GM12878 (cell line): ENCODE data around the gene MGMT. TPM values are rescaled to one million over a fixed set of nuclear protein-coding genes. Genes with fewer than 3 reads are reported as not detected.

ENCODE experiments used
- ATAC-seq: fragments of 200-7000 bp; cut with Tn5 transposase; 3 replicates; pipeline ENCODE4 v1.9.1; 2020; ENCODE audit warnings: mild to moderate bottlenecking, moderate library complexity
- BruUV-seq: library from RNA; stranded (reverse); fragments of 400-500 nt; replicated peaks from 2 replicates; lab custom pipeline; 2021; lab: Mats Ljungman, UMichigan
- CTCF ChIA-PET: fragments of 300-600 bp; sonication (Branson Sonifier 250); formaldehyde crosslinking; extraction: SDS; loops from one replicate; lab custom pipeline; 2021; ENCODE audit warnings: inconsistent platforms; lab: Yijun Ruan, JAX
- POLR2A ChIA-PET: fragments of 350-600 bp; formaldehyde crosslinking; extraction: SDS; loops from one replicate; lab custom pipeline; 2021; ENCODE audit warnings: inconsistent platforms; lab: Charles Lee
- RAD21 ChIA-PET: fragments of 300-600 bp; sonication (Branson Sonifier 250); formaldehyde crosslinking; loops from one replicate; lab custom pipeline; 2023; ENCODE audit warnings: antibody characterized with exemption; ENCODE audit not compliant: unreplicated experiment; lab: Charles Lee
- SMC1A ChIA-PET: fragments of 300-600 bp; sonication (Branson Sonifier 250); formaldehyde crosslinking; loops from one replicate; lab custom pipeline; 2023; ENCODE audit not compliant: unreplicated experiment, uncharacterized antibody; lab: Charles Lee
- DNase-seq: peaks from one replicate; pipeline ENCODE4 v3.0.0-alpha.2; 2011; ENCODE audit warnings: low read depth, low spot score
- FAIRE-seq: peaks from 3 replicates; lab custom pipeline; 2011; peaks lifted over from hg19 to GRCh38; lab: Jason Lieb, UNC
- H2AFZ ChIP-seq: 2 replicates; pipeline ENCODE4 v1.6.0; 2011; ENCODE audit warnings: low read depth, low read length, control low read depth; ENCODE audit not compliant: control insufficient read depth
- H3K27ac ChIP-seq: 2 replicates; pipeline ENCODE4 v1.5.1; 2011; ENCODE audit warnings: control low read depth; ENCODE audit not compliant: control insufficient read depth, insufficient read depth
- H3K27me3 ChIP-seq, 2 experiments: replicated peaks in 1 of 2; 2 replicates each; pipeline versions ENCODE4 v1.6.0 to v1.6.1; 2011; ENCODE audit warnings: low read length in 1 of 2; ENCODE audit not compliant: control insufficient read depth in 2 of 2, insufficient read depth in 2 of 2
- H3K36me3 ChIP-seq, 2 experiments: 2 replicates each; pipeline ENCODE4 v1.5.1; 2011; ENCODE audit warnings: low read length in 1 of 2; ENCODE audit not compliant: control insufficient read depth in 2 of 2, insufficient read depth in 2 of 2
- H3K4me1 ChIP-seq: 2 replicates; pipeline ENCODE4 v1.6.1; 2011; ENCODE audit warnings: mild to moderate bottlenecking, low read length, moderate library complexity, mixed read lengths; ENCODE audit not compliant: control insufficient read depth, insufficient read depth
- H3K4me2 ChIP-seq: 2 replicates; pipeline ENCODE4 v1.6.0; 2011; ENCODE audit warnings: control low read depth; ENCODE audit not compliant: control insufficient read depth, insufficient read depth
- H3K4me3 ChIP-seq: fragments of 200-600 bp; sonication (generic); 2 replicates; pipeline ENCODE4 v1.5.1; 2016
- H3K79me2 ChIP-seq: 2 replicates; pipeline ENCODE4 v1.6.0; 2011; ENCODE audit warnings: low read length; ENCODE audit not compliant: control insufficient read depth, insufficient read depth
- H3K9ac ChIP-seq: 2 replicates; pipeline ENCODE4 v1.8.0; 2011; ENCODE audit warnings: low read length, control low read depth, mixed read lengths; ENCODE audit not compliant: control insufficient read depth, insufficient read depth
- H3K9me3 ChIP-seq: replicated peaks from 3 replicates; pipeline ENCODE4 v1.5.1; 2011; ENCODE audit warnings: mild to moderate bottlenecking, low read length; ENCODE audit not compliant: control insufficient read depth, insufficient read depth
- H4K20me1 ChIP-seq: 2 replicates; pipeline ENCODE4 v1.6.0; 2011; ENCODE audit not compliant: control insufficient read depth, insufficient read depth
- KDM1A ChIP-seq: fragments of 200-600 bp; sonication (generic); IDR thresholded peaks from 2 replicates; pipeline ENCODE4 v1.6.1; 2016; ENCODE audit warnings: borderline replicate concordance
- POLR2AphosphoS5 ChIP-seq: IDR thresholded peaks from 2 replicates; pipeline ENCODE4 v1.6.1; 2011; ENCODE audit warnings: mild to moderate bottlenecking, low read length, inconsistent platforms
- WGBS: methylation state at CpG from one replicate; pipeline ENCODE4 v1.1.6; 2016; ENCODE audit warnings: low lambda C conversion rate; ENCODE audit not compliant: insufficient replicate concordance, insufficient coverage; ENCODE audit errors: missing lambda C conversion rate; 5-methylcytosine and 5-hydroxymethylcytosine counted together
- in situ Hi-C: fragments of 300-500 bp; cut with MboI; formaldehyde crosslinking; loops from 9 replicates; pipeline ENCODE4 v1.14.3; 2018; ENCODE audit warnings: mixed read lengths
- intact Hi-C: fragments of 100-400 bp; cut with micrococcal nuclease; formaldehyde crosslinking; loops from one replicate; pipeline ENCODE4 v1.14.2; 2022; ENCODE audit not compliant: unreplicated experiment
- polyA plus RNA-seq, 11 experiments: library from polyadenylated mRNA; depleted of rRNA in 4 of 11; unstranded in 6 of 11; stranded (reverse) in 5 of 11; fragments of >200 nt; fragmentation: Nextera tagmentation in 4 of 11; fragmentation: Illumina TruSeq in 1 of 11; extraction: Ambion mirVana in 4 of 11; extraction: Trizol in 1 of 11; gene quantifications; 1 replicate in 1 of 11; 2 replicates in 10 of 11; pipeline versions ENCODE4 v1.2.1 to v1.2.3, GENCODE V29; 2011 to 2016; ENCODE audit warnings: inconsistent platforms in 2 of 11, missing spikeins in 2 of 11, low read depth in 1 of 11
- total RNA-seq, 4 experiments: library from RNA; depleted of rRNA in 3 of 4; stranded (reverse); fragments of >200 nt in 3 of 4; fragmentation: Illumina TruSeq in 1 of 4; extraction: Trizol in 1 of 4; gene quantifications; 2 replicates each; pipeline versions ENCODE4 v1.2.1 to v1.2.3, GENCODE V29; 2013 to 2021
- TF ChIP-seq, protein P1 (sequence below): IDR thresholded peaks from 2 replicates; pipeline ENCODE4 v1.6.1; 2012; ENCODE audit warnings: improper control_type of control experiment, low read depth, low read length; ENCODE audit not compliant: insufficient replicate concordance
- TF ChIP-seq, protein P2 (sequence below): fragments of 450-650 bp; conservative IDR thresholded peaks from 2 replicates; pipeline ENCODE4 v1.6.1; 2017; ENCODE audit warnings: mild to moderate bottlenecking, moderate library complexity

MGMT gene
- total and polyA plus RNA-seq, 10 of the 15 experiments (the other 5 are each of a cell fraction or from before 2014, with no cell fraction given): 0.16 to 24.2 (median 13.3) TPM

- TF ChIP-seq, protein P1, sequence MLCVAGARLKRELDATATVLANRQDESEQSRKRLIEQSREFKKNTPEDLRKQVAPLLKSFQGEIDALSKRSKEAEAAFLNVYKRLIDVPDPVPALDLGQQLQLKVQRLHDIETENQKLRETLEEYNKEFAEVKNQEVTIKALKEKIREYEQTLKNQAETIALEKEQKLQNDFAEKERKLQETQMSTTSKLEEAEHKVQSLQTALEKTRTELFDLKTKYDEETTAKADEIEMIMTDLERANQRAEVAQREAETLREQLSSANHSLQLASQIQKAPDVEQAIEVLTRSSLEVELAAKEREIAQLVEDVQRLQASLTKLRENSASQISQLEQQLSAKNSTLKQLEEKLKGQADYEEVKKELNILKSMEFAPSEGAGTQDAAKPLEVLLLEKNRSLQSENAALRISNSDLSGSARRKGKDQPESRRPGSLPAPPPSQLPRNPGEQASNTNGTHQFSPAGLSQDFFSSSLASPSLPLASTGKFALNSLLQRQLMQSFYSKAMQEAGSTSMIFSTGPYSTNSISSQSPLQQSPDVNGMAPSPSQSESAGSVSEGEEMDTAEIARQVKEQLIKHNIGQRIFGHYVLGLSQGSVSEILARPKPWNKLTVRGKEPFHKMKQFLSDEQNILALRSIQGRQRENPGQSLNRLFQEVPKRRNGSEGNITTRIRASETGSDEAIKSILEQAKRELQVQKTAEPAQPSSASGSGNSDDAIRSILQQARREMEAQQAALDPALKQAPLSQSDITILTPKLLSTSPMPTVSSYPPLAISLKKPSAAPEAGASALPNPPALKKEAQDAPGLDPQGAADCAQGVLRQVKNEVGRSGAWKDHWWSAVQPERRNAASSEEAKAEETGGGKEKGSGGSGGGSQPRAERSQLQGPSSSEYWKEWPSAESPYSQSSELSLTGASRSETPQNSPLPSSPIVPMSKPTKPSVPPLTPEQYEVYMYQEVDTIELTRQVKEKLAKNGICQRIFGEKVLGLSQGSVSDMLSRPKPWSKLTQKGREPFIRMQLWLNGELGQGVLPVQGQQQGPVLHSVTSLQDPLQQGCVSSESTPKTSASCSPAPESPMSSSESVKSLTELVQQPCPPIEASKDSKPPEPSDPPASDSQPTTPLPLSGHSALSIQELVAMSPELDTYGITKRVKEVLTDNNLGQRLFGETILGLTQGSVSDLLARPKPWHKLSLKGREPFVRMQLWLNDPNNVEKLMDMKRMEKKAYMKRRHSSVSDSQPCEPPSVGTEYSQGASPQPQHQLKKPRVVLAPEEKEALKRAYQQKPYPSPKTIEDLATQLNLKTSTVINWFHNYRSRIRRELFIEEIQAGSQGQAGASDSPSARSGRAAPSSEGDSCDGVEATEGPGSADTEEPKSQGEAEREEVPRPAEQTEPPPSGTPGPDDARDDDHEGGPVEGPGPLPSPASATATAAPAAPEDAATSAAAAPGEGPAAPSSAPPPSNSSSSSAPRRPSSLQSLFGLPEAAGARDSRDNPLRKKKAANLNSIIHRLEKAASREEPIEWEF: no peak
- TF ChIP-seq POLR2AphosphoS5: no peak
These were observed 80.6 kb downstream of the MGMT start (continued) for GRCh38 chr10:129547608-129548007.

- H3K9ac ChIP-seq: no peak overlapping the region
- H3K27ac ChIP-seq: no peak overlapping the region
- CTCF ChIA-PET: no interaction called here
- intact Hi-C loops: no loop called here
- no peaks in the 10 kb centered on the region for H3K9me3 ChIP-seq
- SMC1A ChIA-PET: no interaction called here
- RAD21 ChIA-PET: no interaction called here
- no peaks in the 10 kb centered on the region for H4K20me1 ChIP-seq
- H3K36me3 ChIP-seq: no peaks in the 10 kb centered on the region
- in situ Hi-C loops: no loop called here
- no peak for DNase-seq
- no peak overlapping the region for H3K4me3 ChIP-seq
- no peaks in the 10 kb centered on the region for H3K27me3 ChIP-seq
- H2AFZ ChIP-seq: no peak overlapping the region
- WGBS: 88% methylated on average over 10 of the region's 10 CpGs
- no peak overlapping the region for H3K4me2 ChIP-seq
- FAIRE-seq: no peak
- POLR2A ChIA-PET: no interaction called here
- H3K79me2 ChIP-seq: no peaks in the 10 kb centered on the region
- H3K4me1 ChIP-seq: peaks cover 9% of the 10 kb centered on the region
- ATAC-seq: no peak
- TF ChIP-seq, protein P2, sequence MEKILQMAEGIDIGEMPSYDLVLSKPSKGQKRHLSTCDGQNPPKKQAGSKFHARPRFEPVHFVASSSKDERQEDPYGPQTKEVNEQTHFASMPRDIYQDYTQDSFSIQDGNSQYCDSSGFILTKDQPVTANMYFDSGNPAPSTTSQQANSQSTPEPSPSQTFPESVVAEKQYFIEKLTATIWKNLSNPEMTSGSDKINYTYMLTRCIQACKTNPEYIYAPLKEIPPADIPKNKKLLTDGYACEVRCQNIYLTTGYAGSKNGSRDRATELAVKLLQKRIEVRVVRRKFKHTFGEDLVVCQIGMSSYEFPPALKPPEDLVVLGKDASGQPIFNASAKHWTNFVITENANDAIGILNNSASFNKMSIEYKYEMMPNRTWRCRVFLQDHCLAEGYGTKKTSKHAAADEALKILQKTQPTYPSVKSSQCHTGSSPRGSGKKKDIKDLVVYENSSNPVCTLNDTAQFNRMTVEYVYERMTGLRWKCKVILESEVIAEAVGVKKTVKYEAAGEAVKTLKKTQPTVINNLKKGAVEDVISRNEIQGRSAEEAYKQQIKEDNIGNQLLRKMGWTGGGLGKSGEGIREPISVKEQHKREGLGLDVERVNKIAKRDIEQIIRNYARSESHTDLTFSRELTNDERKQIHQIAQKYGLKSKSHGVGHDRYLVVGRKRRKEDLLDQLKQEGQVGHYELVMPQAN: no peak
- no peak for TF ChIP-seq KDM1A
- BruUV-seq: no TSS peak
These were observed 81.6 kb downstream of the MGMT start for GRCh38 chr10:129548600-129548999.
